CD8-positive, alpha-beta memory T cell (primary cell): ENCODE results near the gene OOSP3. TPM values are rescaled to one million over a fixed set of nuclear protein-coding genes. Genes with fewer than 3 reads are reported as not detected.
"Not testable (repeated sequence)": the region's sequence is repeated elsewhere in the genome, so short reads cannot be mapped to it uniquely, and the experiment has no call there.

Experiments used
- CTCF ChIA-PET: fragments of 350-600 bp; sonication (Branson Sonifier 250); formaldehyde crosslinking; loops from one replicate; lab custom pipeline; 2021; ENCODE audit warnings: antibody characterized with exemption; lab: Charles Lee
- POLR2A ChIA-PET: fragments of 350-600 bp; sonication (Branson Sonifier 250); formaldehyde crosslinking; loops from one replicate; lab custom pipeline; 2021; ENCODE audit warnings: antibody characterized with exemption; lab: Charles Lee
- DNase-seq, 5 donors: peaks; one replicate each; pipeline versions ENCODE4 v3.0.0 to v3.0.0-alpha.2; 2020 to 2022; ENCODE audit warnings: mixed read lengths in 1 of 5
- H3K27ac ChIP-seq: one replicate; pipeline ENCODE4 v1.7.0; 2013; ENCODE audit warnings: low read depth, mild to moderate bottlenecking, low read length, moderate library complexity
- H3K27me3 ChIP-seq: 2 replicates; pipeline ENCODE4 v1.7.0; 2013; ENCODE audit warnings: low read length, mild to moderate bottlenecking; ENCODE audit not compliant: insufficient read depth, poor library complexity, severe bottlenecking
- H3K36me3 ChIP-seq: 2 replicates; pipeline ENCODE4 v1.7.0; 2013; ENCODE audit warnings: mild to moderate bottlenecking, low read length, moderate library complexity; ENCODE audit not compliant: insufficient read depth
- H3K4me1 ChIP-seq: 2 replicates; pipeline ENCODE4 v1.7.0; 2013; ENCODE audit warnings: mild to moderate bottlenecking, low read length, moderate library complexity; ENCODE audit not compliant: insufficient read depth
- H3K4me3 ChIP-seq: 2 replicates; pipeline ENCODE4 v1.7.0; 2013; ENCODE audit warnings: mild to moderate bottlenecking, low read length
- H3K9me3 ChIP-seq: 2 replicates; pipeline ENCODE4 v1.7.0; 2013; ENCODE audit warnings: mild to moderate bottlenecking, low read length
- H3K27ac Mint-ChIP-seq, 8 donors: one replicate each; pipeline ENCODE4 v1.8.0; 2020 to 2021; ENCODE audit warnings: mixed read lengths in 8 of 8, mild to moderate bottlenecking in 6 of 8, inconsistent platforms in 3 of 8, moderate library complexity in 3 of 8
- H3K27me3 Mint-ChIP-seq, 2 donors: one replicate each; pipeline ENCODE4 v1.8.0; 2020 to 2021; ENCODE audit warnings: mixed read lengths in 2 of 2, mild to moderate bottlenecking in 1 of 2, moderate library complexity in 1 of 2
- H3K36me3 Mint-ChIP-seq, 3 donors: one replicate each; pipeline ENCODE4 v1.8.0; 2020 to 2021; ENCODE audit warnings: mixed read lengths in 3 of 3, inconsistent platforms in 1 of 3, mild to moderate bottlenecking in 1 of 3
- H3K4me1 Mint-ChIP-seq, 3 donors: one replicate each; pipeline ENCODE4 v1.8.0; 2020 to 2021; ENCODE audit warnings: mixed read lengths in 3 of 3, inconsistent platforms in 1 of 3, mild to moderate bottlenecking in 1 of 3
- H3K4me3 Mint-ChIP-seq, 7 donors: one replicate each; pipeline ENCODE4 v1.8.0; 2020 to 2021; ENCODE audit warnings: mixed read lengths in 7 of 7, mild to moderate bottlenecking in 6 of 7, moderate library complexity in 4 of 7, inconsistent platforms in 2 of 7
- H3K9me3 Mint-ChIP-seq, 5 donors: one replicate each; pipeline ENCODE4 v1.8.0; 2020 to 2022; ENCODE audit warnings: mixed read lengths in 5 of 5, mild to moderate bottlenecking in 3 of 5, moderate library complexity in 2 of 5, inconsistent platforms in 1 of 5
- polyA plus RNA-seq: library from polyadenylated mRNA; unstranded; fragments of 300-500 nt; fragmentation: Illumina TruSeq; gene quantifications from one replicate; pipeline ENCODE4 v1.2.3, GENCODE V29; 2021
- total RNA-seq, 2 experiments: library from RNA; stranded (reverse); gene quantifications; one replicate each; pipeline ENCODE4 v1.2.3, GENCODE V29; 2021

OOSP3 gene
- total and polyA plus RNA-seq, 3 experiments from 2014 or later, result not detected

- Mint-ChIP-seq H3K4me1 (no peaks in the 10 kb centered on the region), H3K27me3 (peaks cover 4 to 5% of the 10 kb centered on the region in 2 donors), H3K9me3 (no peaks in the 10 kb centered on the region), H3K4me3 (no peak overlapping the region), H3K36me3 (no peaks in the 10 kb centered on the region), H3K27ac (no peak overlapping the region)
- no peak for DNase-seq
- Histone ChIP-seq H3K4me1 (no peaks in the 10 kb centered on the region), H3K9me3 (no peaks in the 10 kb centered on the region), H3K4me3 (no peak overlapping the region), H3K36me3 (no peaks in the 10 kb centered on the region), H3K27me3 (no peaks in the 10 kb centered on the region), H3K27ac (no peak overlapping the region)
- CTCF ChIA-PET, result interaction anchor here (1.4 kb wide), 1 partner anchor 11 kb away, joined by 3 read pairs; no protein-coding TSS in a partner anchor
- POLR2A ChIA-PET, result no interaction called here
Observed at GRCh38 chr11:59847626-59848025, 31.0 kb upstream of the OOSP3 start.

GRCh38 chr11:59848439-59848838 is 30.1 kb upstream of the OOSP3 start:
- H3K9me3 Mint-ChIP-seq, result not testable (repeated sequence)
- CTCF ChIA-PET, result interaction anchor here (1.4 kb wide), 1 partner anchor 11 kb away, joined by 3 read pairs; no protein-coding TSS in a partner anchor

DNA sequence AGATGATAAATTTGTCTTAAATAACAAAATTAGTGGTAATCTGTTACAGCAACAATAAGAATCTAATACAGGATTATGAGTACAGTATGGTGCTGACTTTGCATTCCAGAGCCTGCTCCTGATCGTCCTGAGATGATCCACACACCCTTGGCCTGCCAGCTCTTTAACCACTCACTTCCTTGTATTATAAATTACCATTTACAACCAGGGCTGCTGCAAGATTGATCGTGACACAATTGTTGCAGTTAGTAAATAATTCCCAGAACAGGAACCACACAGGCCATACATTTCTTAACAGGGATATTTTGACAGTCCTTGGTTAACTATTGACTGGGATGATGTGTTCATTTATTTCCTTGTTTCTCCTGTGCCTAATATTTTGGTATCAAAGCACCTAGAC is 29.5 kb upstream of the OOSP3 start:
- Mint-ChIP-seq H3K4me3 (no peak overlapping the region), H3K36me3 (no peaks in the 10 kb centered on the region), H3K9me3 (no peaks in the 10 kb centered on the region), H3K27me3 (peaks cover 5 to 14% of the 10 kb centered on the region in 2 donors), H3K27ac (no peak overlapping the region), H3K4me1 (no peaks in the 10 kb centered on the region)
- Histone ChIP-seq H3K27me3 (no peaks in the 10 kb centered on the region), H3K27ac (no peak overlapping the region), H3K36me3 (no peaks in the 10 kb centered on the region), H3K4me1 (no peaks in the 10 kb centered on the region), H3K9me3 (no peaks in the 10 kb centered on the region), H3K4me3 (no peak overlapping the region)
- no peak for DNase-seq
- CTCF ChIA-PET, result no interaction called here
- POLR2A ChIA-PET, result no interaction called here

More at GRCh38 chr11:59848439-59848838, 30.1 kb upstream of the OOSP3 start:
- H3K4me1 ChIP-seq, H3K4me3 Mint-ChIP-seq, H3K27me3 ChIP-seq, H3K4me1 Mint-ChIP-seq, H3K9me3 ChIP-seq, H3K36me3 ChIP-seq, H3K27ac Mint-ChIP-seq, DNase-seq, H3K27ac ChIP-seq, POLR2A ChIA-PET, H3K4me3 ChIP-seq, H3K36me3 Mint-ChIP-seq: not testable (repeated sequence)
- H3K27me3 Mint-ChIP-seq, result peaks cover 5 to 12% of the 10 kb centered on the region in 2 donors

- H3K4me3 ChIP-seq, H3K9me3 Mint-ChIP-seq, POLR2A ChIA-PET, H3K27me3 ChIP-seq, H3K27ac Mint-ChIP-seq, CTCF ChIA-PET, DNase-seq, H3K36me3 ChIP-seq, H3K9me3 ChIP-seq, H3K4me3 Mint-ChIP-seq, H3K27ac ChIP-seq, H3K4me1 Mint-ChIP-seq, H3K36me3 Mint-ChIP-seq, H3K4me1 ChIP-seq: not testable (repeated sequence)
- H3K27me3 Mint-ChIP-seq, result peaks cover 5 to 14% of the 10 kb centered on the region in 2 donors
Observed at GRCh38 chr11:59849551-59849950, 29.0 kb upstream of the OOSP3 start.

DNA sequence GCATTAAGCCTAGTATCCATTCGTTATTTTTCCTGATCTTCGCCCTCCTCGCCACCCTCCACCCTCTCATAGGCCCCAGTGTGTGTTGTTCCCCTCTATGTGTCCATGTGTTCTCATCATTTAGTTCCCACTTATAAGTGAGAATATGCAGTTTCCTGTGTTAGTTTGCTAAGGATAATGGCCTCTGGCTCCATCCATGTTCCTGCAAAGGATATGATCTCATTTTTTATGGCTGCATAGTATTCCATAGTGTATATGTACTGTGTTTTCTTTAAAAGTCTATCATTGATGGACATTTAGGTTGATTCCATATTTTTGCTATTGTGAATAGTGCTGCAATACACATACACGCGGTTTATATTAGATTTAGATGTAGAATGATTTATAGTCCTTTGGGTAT is 27.2 kb upstream of the OOSP3 start:
- H3K36me3 Mint-ChIP-seq, H3K4me3 ChIP-seq, H3K9me3 ChIP-seq, H3K27me3 ChIP-seq, H3K4me3 Mint-ChIP-seq, H3K36me3 ChIP-seq, H3K27ac Mint-ChIP-seq, H3K27ac ChIP-seq, CTCF ChIA-PET, H3K4me1 Mint-ChIP-seq, H3K9me3 Mint-ChIP-seq, DNase-seq, H3K4me1 ChIP-seq, POLR2A ChIA-PET: not testable (repeated sequence)
- peaks cover 5 to 20% of the 10 kb centered on the region in 2 donors for H3K27me3 Mint-ChIP-seq

DNA sequence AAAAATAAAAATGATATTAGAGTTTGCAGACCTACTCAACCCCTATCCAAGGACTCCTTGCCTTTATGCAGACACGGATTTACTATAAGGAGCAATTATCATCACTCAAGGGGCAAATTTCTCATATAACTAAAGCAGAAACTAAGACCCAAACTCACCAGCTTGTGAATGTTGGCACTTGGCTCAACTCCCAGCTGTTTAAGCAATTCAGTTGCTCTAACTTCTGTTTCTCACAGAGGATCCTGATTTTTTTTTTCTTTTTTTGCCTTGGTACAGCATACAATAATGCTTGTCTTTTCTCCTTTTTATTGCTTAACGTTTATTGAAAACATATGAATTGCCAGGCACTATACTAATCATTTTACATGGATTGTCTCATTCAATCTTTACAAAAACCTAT is 23.7 kb upstream of the OOSP3 start:
- no peak overlapping the region for H3K4me3 Mint-ChIP-seq
- Histone ChIP-seq H3K4me3 (no peak overlapping the region), H3K9me3 (no peaks in the 10 kb centered on the region), H3K27me3 (no peaks in the 10 kb centered on the region), H3K36me3 (no peaks in the 10 kb centered on the region), H3K4me1 (no peaks in the 10 kb centered on the region), H3K27ac (no peak overlapping the region)
- no peak overlapping the region for H3K27ac Mint-ChIP-seq
- H3K4me1 Mint-ChIP-seq, result peaks cover 15 to 19% (median 17%) of the 10 kb centered on the region in 3 donors
- no peak for DNase-seq
- ChIA-PET CTCF (no interaction called here), POLR2A (no interaction called here)
- peaks cover 6 to 26% of the 10 kb centered on the region in 2 donors for H3K27me3 Mint-ChIP-seq
- H3K9me3 Mint-ChIP-seq, result no peaks in the 10 kb centered on the region
- H3K36me3 Mint-ChIP-seq, result no peaks in the 10 kb centered on the region

GRCh38 chr11:59857439-59858434 is 20.8 kb upstream of the OOSP3 start:
- Histone ChIP-seq H3K27ac (peak overlapping the region; percentile 39), H3K9me3 (no peaks in the 10 kb centered on the region), H3K27me3 (no peaks in the 10 kb centered on the region), H3K4me1 (no peaks in the 10 kb centered on the region), H3K36me3 (no peaks in the 10 kb centered on the region), H3K4me3 (no peak overlapping the region)
- peaks cover 15 to 19% (median 17%) of the 10 kb centered on the region in 3 donors for H3K4me1 Mint-ChIP-seq
- H3K27ac Mint-ChIP-seq, result peak overlapping the region in 2 of 8 donors; percentile 10 to 43
- ChIA-PET POLR2A (no interaction called here), CTCF (no interaction called here)
- peaks cover 8 to 25% of the 10 kb centered on the region in 2 donors for H3K27me3 Mint-ChIP-seq
- H3K4me3 Mint-ChIP-seq, result peak overlapping the region in 1 of 7 donors; percentile 33
- H3K9me3 Mint-ChIP-seq, result no peaks in the 10 kb centered on the region
- no peak for DNase-seq
- no peaks in the 10 kb centered on the region for H3K36me3 Mint-ChIP-seq

DNA sequence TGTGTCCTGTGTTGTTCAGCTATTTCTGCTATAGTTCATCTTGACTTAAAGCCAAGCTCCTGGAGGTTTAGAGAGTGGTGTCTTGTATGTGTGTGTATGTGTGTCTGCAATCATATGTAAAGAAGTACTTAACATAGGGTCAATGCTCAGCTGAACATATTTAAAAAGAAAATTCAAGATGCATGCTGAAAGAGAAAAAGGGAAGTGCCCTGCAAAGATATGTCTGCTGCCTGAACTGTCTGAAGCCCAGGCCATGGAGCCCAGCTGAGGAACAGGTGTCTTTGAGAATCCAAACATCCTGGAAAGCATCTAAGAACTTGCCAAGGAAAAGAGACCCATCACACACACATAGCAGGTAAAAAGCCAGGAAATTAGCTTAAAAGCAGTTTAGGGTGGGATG is 18.9 kb upstream of the OOSP3 start:
- ChIA-PET POLR2A (no interaction called here), CTCF (no interaction called here)
- DNase-seq, result no peak

More for the DNA sequence above, 18.9 kb upstream of the OOSP3 start:
- Histone ChIP-seq H3K4me1 (no peaks in the 10 kb centered on the region), H3K4me3 (no peak overlapping the region), H3K27ac (no peak overlapping the region), H3K27me3 (no peaks in the 10 kb centered on the region), H3K9me3 (no peaks in the 10 kb centered on the region), H3K36me3 (no peaks in the 10 kb centered on the region)
- no peaks in the 10 kb centered on the region for H3K36me3 Mint-ChIP-seq
- H3K4me1 Mint-ChIP-seq, result peaks cover 15 to 19% (median 17%) of the 10 kb centered on the region in 3 donors
- H3K27me3 Mint-ChIP-seq, result peaks cover 12 to 20% of the 10 kb centered on the region in 2 donors
- H3K27ac Mint-ChIP-seq, result no peak overlapping the region
- no peaks in the 10 kb centered on the region for H3K9me3 Mint-ChIP-seq
- no peak overlapping the region for H3K4me3 Mint-ChIP-seq
